SK-N-SH treated with all-trans-retinoic acid at 6 μM for 48 hours (cell line): Measurements from ENCODE around the gene SLC44A3.

Experiments
- CSDC2 ChIP-seq: fragments of 250-450 bp; sonication (Bioruptor Pico); IDR thresholded peaks from 2 replicates; pipeline ENCODE4 v1.5.0; 2020; ENCODE audit warnings: mild to moderate bottlenecking, moderate library complexity
- GLIS3 ChIP-seq: fragments of 250-450 bp; sonication (Bioruptor Pico); IDR thresholded peaks from 2 replicates; pipeline ENCODE4 v1.5.0; 2020; ENCODE audit warnings: mild to moderate bottlenecking, moderate library complexity
- ZC3H10 ChIP-seq: fragments of 250-450 bp; sonication (Bioruptor Pico); IDR thresholded peaks from 2 replicates; pipeline ENCODE4 v1.5.1; 2021; ENCODE audit warnings: mild to moderate bottlenecking, moderate library complexity
- ZFP3 ChIP-seq: fragments of 250-450 bp; sonication (Bioruptor Pico); IDR thresholded peaks from 2 replicates; pipeline ENCODE4 v1.5.0; 2020; ENCODE audit warnings: mild to moderate bottlenecking, moderate library complexity
- ZFP30 ChIP-seq: fragments of 450-650 bp; formaldehyde crosslinking; IDR thresholded peaks from 2 replicates; pipeline ENCODE4 v1.5.0; 2022; ENCODE audit warnings: mild to moderate bottlenecking, moderate library complexity
- ZNF565 ChIP-seq: fragments of 450-650 bp; formaldehyde crosslinking; conservative IDR thresholded peaks from 2 replicates; pipeline ENCODE4 v1.5.0; 2020; ENCODE audit warnings: low read depth, mild to moderate bottlenecking, moderate library complexity
- TF ChIP-seq, protein P1 (sequence below): fragments of 250-450 bp; sonication (Bioruptor Pico); IDR thresholded peaks from 2 replicates; pipeline ENCODE4 v1.8.0; 2021; ENCODE audit warnings: low read depth, mild to moderate bottlenecking, moderate library complexity, borderline replicate concordance
- TF ChIP-seq, protein P2 (sequence below): fragments of 250-450 bp; sonication (Bioruptor Pico); IDR thresholded peaks from 2 replicates; pipeline ENCODE4 v1.5.1; 2021; ENCODE audit warnings: mild to moderate bottlenecking, moderate library complexity
- TF ChIP-seq, protein P3 (sequence below): fragments of 250-450 bp; sonication (Bioruptor Pico); IDR thresholded peaks from 2 replicates; pipeline ENCODE4 v1.5.1; 2020; ENCODE audit warnings: low read depth, mild to moderate bottlenecking, moderate library complexity
- TF ChIP-seq, protein P4 (sequence below): fragments of 250-450 bp; sonication (Bioruptor Pico); IDR thresholded peaks from 2 replicates; pipeline ENCODE4 v1.8.0; 2020; ENCODE audit warnings: mild to moderate bottlenecking, moderate library complexity, borderline replicate concordance

DNA sequence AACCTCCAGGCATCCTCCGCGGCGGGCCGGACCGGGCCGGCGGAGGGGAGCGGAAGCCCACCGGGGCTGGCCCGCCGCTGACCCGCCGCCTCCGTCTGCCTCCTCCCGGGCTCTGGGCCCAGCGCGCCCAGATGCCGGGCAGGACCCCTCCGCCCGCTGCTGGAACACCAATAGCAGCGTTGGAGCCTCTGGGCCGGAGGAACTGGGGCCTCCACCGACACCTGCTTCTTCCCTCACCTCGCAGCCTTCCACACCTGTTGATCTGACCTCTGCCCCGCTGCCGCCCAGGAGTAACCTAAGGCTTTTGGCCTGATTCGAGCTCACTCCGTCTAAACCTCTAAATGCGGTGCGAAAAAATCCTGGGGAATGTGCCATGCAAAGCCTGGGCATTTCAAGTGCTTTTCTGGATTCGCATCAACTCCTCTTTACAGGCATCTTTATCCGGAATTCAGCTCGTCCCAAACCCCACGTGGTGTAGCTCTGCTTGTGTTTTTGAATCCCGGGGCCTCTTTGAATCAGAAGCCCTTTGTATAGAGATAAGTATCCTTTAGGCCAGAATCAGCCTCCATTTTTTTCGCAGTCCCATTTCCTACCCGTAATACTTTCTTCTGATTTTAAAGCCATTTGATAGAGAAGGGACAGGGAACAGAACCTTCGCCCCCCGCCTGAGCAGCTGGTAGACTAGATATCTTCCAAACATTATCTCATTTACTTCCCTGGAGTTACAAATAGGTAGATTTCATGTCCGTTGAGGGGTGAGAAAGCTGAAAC, 107.4 kb downstream of the SLC44A3 start:
- no peak for TF ChIP-seq ZFP30
- TF ChIP-seq, protein P1, sequence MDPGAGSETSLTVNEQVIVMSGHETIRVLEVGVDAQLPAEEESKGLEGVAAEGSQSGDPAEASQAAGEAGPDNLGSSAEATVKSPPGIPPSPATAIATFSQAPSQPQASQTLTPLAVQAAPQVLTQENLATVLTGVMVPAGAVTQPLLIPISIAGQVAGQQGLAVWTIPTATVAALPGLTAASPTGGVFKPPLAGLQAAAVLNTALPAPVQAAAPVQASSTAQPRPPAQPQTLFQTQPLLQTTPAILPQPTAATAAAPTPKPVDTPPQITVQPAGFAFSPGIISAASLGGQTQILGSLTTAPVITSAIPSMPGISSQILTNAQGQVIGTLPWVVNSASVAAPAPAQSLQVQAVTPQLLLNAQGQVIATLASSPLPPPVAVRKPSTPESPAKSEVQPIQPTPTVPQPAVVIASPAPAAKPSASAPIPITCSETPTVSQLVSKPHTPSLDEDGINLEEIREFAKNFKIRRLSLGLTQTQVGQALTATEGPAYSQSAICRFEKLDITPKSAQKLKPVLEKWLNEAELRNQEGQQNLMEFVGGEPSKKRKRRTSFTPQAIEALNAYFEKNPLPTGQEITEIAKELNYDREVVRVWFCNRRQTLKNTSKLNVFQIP: no peak
- TF ChIP-seq ZNF565 (CRISPR knock-in tag): no peak
- TF ChIP-seq, protein P2, sequence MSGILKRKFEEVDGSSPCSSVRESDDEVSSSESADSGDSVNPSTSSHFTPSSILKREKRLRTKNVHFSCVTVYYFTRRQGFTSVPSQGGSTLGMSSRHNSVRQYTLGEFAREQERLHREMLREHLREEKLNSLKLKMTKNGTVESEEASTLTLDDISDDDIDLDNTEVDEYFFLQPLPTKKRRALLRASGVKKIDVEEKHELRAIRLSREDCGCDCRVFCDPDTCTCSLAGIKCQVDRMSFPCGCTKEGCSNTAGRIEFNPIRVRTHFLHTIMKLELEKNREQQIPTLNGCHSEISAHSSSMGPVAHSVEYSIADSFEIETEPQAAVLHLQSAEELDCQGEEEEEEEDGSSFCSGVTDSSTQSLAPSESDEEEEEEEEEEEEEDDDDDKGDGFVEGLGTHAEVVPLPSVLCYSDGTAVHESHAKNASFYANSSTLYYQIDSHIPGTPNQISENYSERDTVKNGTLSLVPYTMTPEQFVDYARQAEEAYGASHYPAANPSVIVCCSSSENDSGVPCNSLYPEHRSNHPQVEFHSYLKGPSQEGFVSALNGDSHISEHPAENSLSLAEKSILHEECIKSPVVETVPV (CRISPR knock-in tag): no peak
- no peak for TF ChIP-seq CSDC2 (CRISPR knock-in tag)
- no peak for TF ChIP-seq ZC3H10 (CRISPR knock-in tag)
- TF ChIP-seq GLIS3 (CRISPR knock-in tag): no peak
- TF ChIP-seq ZFP3 (CRISPR knock-in tag): no peak
- TF ChIP-seq, protein P3, sequence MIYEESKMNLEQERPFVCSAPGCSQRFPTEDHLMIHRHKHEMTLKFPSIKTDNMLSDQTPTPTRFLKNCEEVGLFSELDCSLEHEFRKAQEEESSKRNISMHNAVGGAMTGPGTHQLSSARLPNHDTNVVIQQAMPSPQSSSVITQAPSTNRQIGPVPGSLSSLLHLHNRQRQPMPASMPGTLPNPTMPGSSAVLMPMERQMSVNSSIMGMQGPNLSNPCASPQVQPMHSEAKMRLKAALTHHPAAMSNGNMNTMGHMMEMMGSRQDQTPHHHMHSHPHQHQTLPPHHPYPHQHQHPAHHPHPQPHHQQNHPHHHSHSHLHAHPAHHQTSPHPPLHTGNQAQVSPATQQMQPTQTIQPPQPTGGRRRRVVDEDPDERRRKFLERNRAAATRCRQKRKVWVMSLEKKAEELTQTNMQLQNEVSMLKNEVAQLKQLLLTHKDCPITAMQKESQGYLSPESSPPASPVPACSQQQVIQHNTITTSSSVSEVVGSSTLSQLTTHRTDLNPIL (CRISPR knock-in tag): no peak
- TF ChIP-seq, protein P4, sequence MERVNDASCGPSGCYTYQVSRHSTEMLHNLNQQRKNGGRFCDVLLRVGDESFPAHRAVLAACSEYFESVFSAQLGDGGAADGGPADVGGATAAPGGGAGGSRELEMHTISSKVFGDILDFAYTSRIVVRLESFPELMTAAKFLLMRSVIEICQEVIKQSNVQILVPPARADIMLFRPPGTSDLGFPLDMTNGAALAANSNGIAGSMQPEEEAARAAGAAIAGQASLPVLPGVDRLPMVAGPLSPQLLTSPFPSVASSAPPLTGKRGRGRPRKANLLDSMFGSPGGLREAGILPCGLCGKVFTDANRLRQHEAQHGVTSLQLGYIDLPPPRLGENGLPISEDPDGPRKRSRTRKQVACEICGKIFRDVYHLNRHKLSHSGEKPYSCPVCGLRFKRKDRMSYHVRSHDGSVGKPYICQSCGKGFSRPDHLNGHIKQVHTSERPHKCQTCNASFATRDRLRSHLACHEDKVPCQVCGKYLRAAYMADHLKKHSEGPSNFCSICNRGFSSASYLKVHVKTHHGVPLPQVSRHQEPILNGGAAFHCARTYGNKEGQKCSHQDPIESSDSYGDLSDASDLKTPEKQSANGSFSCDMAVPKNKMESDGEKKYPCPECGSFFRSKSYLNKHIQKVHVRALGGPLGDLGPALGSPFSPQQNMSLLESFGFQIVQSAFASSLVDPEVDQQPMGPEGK (CRISPR knock-in tag): no peak
